PC-9 (cell line): Measurements from ENCODE around the gene KLRK1.
"Not testable (repeated sequence)": the region's sequence is repeated elsewhere in the genome, so short reads cannot be mapped to it uniquely, and the experiment has no call there.

Experiments
- EZH2 ChIP-seq: fragments of 200-600 bp; sonication (generic); IDR thresholded peaks from 2 replicates; pipeline ENCODE4 v1.8.0; 2017; ENCODE audit warnings: antibody characterized with exemption, low read depth
- TF ChIP-seq, protein P1 (sequence below): fragments of 200-600 bp; sonication (generic); conservative IDR thresholded peaks from 2 replicates; pipeline ENCODE4 v1.6.1; 2017; ENCODE audit warnings: mixed run types, antibody characterized with exemption, mild to moderate bottlenecking, moderate library complexity

GRCh38 chr12:10435816-10436215 lies 46.0 kb upstream of the KLRK1 start, which contains the start of gene KLRC2:
- TF ChIP-seq EZH2: not testable (repeated sequence)
- TF ChIP-seq, protein P1, sequence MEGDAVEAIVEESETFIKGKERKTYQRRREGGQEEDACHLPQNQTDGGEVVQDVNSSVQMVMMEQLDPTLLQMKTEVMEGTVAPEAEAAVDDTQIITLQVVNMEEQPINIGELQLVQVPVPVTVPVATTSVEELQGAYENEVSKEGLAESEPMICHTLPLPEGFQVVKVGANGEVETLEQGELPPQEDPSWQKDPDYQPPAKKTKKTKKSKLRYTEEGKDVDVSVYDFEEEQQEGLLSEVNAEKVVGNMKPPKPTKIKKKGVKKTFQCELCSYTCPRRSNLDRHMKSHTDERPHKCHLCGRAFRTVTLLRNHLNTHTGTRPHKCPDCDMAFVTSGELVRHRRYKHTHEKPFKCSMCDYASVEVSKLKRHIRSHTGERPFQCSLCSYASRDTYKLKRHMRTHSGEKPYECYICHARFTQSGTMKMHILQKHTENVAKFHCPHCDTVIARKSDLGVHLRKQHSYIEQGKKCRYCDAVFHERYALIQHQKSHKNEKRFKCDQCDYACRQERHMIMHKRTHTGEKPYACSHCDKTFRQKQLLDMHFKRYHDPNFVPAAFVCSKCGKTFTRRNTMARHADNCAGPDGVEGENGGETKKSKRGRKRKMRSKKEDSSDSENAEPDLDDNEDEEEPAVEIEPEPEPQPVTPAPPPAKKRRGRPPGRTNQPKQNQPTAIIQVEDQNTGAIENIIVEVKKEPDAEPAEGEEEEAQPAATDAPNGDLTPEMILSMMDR: not testable (repeated sequence)
